B cell (primary cell): ENCODE measurements around the gene PCSK6. TPM values are rescaled to one million over a fixed set of nuclear protein-coding genes. Genes with fewer than 3 reads are reported as not detected.

Source experiments
- ATAC-seq: fragments of 200-7000 bp; cut with Tn5 transposase; one replicate; pipeline ENCODE4 v1.10.0; 2021; ENCODE audit warnings: low read depth, mild to moderate bottlenecking, moderate number of reproducible peaks, moderate library complexity
- CTCF ChIA-PET: fragments of 350-600 bp; sonication (Branson Sonifier 250); formaldehyde crosslinking; loops from one replicate; lab custom pipeline; 2021; ENCODE audit warnings: antibody characterized with exemption, inconsistent platforms; lab: Charles Lee
- POLR2A ChIA-PET: fragments of 350-600 bp; sonication (Branson Sonifier 250); formaldehyde crosslinking; loops from one replicate; lab custom pipeline; 2021; ENCODE audit warnings: antibody characterized with exemption; lab: Charles Lee
- DNase-seq: peaks from one replicate; pipeline ENCODE4 v3.0.0; 2013
- H2AFZ ChIP-seq: 2 replicates; pipeline ENCODE4 v1.6.1; 2012; ENCODE audit warnings: mild to moderate bottlenecking, low read depth, low read length; ENCODE audit not compliant: insufficient read depth, poor library complexity, severe bottlenecking
- H3K27ac ChIP-seq, 2 donors: 1 replicate in 1 of 2; 2 replicates in 1 of 2; pipeline ENCODE4 v1.5.1; 2012 to 2013; ENCODE audit warnings: low read length in 2 of 2, mild to moderate bottlenecking in 2 of 2, moderate library complexity in 1 of 2
- H3K27me3 ChIP-seq, 4 experiments: fragments of 200-600 bp in 1 of 4; sonication (generic) in 1 of 4; replicated peaks in 1 of 4; 1 replicate in 2 of 4; 2 replicates in 2 of 4; pipeline versions ENCODE4 v1.6.1 to v1.7.0; 2013 to 2016; ENCODE audit warnings: low read length in 3 of 4, mild to moderate bottlenecking in 2 of 4, mixed read lengths in 1 of 4, moderate library complexity in 1 of 4; ENCODE audit not compliant: insufficient read depth in 4 of 4, control insufficient read depth in 3 of 4; ENCODE audit errors: control extremely low read depth in 1 of 4
- H3K36me3 ChIP-seq, 2 experiments: replicated peaks in 1 of 2; 1 replicate in 1 of 2; 2 replicates in 1 of 2; pipeline versions ENCODE4 v1.6.1 to v1.7.1; 2013; ENCODE audit warnings: low read length in 1 of 2; ENCODE audit not compliant: insufficient read depth in 2 of 2, control insufficient read depth in 1 of 2; ENCODE audit errors: control extremely low read depth in 1 of 2, extremely low read depth in 1 of 2
- H3K4me1 ChIP-seq, 2 donors: fragments of 200-600 bp in 1 of 2; sonication (generic) in 1 of 2; 1 replicate in 1 of 2; 2 replicates in 1 of 2; pipeline versions ENCODE4 v1.5.1 to v1.6.1; 2013 to 2017; ENCODE audit warnings: low read length in 2 of 2; ENCODE audit not compliant: control insufficient read depth in 2 of 2, insufficient read depth in 2 of 2
- H3K4me2 ChIP-seq: replicated peaks from 2 replicates; pipeline ENCODE3; 2012; ENCODE audit warnings: mild to moderate bottlenecking, low read depth, low read length; ENCODE audit not compliant: poor library complexity, severe bottlenecking
- H3K4me3 ChIP-seq, 5 experiments: fragments of 200-600 bp in 1 of 5; sonication (generic) in 1 of 5; 1 replicate in 3 of 5; 2 replicates in 2 of 5; pipeline versions ENCODE4 v1.5.1 to v1.7.0; 2011 to 2016; ENCODE audit warnings: low read length in 4 of 5, mild to moderate bottlenecking in 4 of 5, low read depth in 2 of 5, control low read depth in 1 of 5, moderate library complexity in 1 of 5; ENCODE audit not compliant: insufficient read depth in 1 of 5; ENCODE audit errors: control extremely low read depth in 1 of 5, extremely low read depth in 1 of 5
- H3K79me2 ChIP-seq: fragments of 200-600 bp; sonication (generic); one replicate; pipeline ENCODE4 v1.6.0; 2016; ENCODE audit warnings: low read length; ENCODE audit not compliant: control insufficient read depth, insufficient read depth
- H3K9ac ChIP-seq: fragments of 200-600 bp; sonication (generic); 2 replicates; pipeline ENCODE4 v1.6.1; 2017; ENCODE audit warnings: mild to moderate bottlenecking, low read length, moderate library complexity
- H3K9me3 ChIP-seq, 3 donors: one replicate each; pipeline versions ENCODE4 v1.6.1 to v1.7.1; 2013; ENCODE audit warnings: low read length in 2 of 3; ENCODE audit not compliant: control insufficient read depth in 2 of 3, insufficient read depth in 1 of 3; ENCODE audit errors: control extremely low read depth in 1 of 3
- H4K20me1 ChIP-seq: 2 replicates; pipeline ENCODE4 v1.6.0; 2012; ENCODE audit warnings: mild to moderate bottlenecking, low read length; ENCODE audit not compliant: insufficient read depth, control insufficient read depth, poor library complexity, severe bottlenecking
- H3K27ac Mint-ChIP-seq: one replicate; pipeline ENCODE4 v1.8.0; 2021; ENCODE audit warnings: mixed read lengths
- H3K27me3 Mint-ChIP-seq: one replicate; pipeline ENCODE4 v1.8.0; 2021; ENCODE audit warnings: mixed read lengths
- H3K4me1 Mint-ChIP-seq: one replicate; pipeline ENCODE4 v1.8.0; 2021; ENCODE audit warnings: mixed read lengths
- H3K4me3 Mint-ChIP-seq: one replicate; pipeline ENCODE4 v1.8.0; 2021; ENCODE audit warnings: mixed read lengths
- H3K9me3 Mint-ChIP-seq: one replicate; pipeline ENCODE4 v1.8.0; 2022; ENCODE audit warnings: mixed read lengths; ENCODE audit not compliant: insufficient read depth
- CTCF ChIP-seq: fragments of 200-600 bp; IDR thresholded peaks from one replicate; pipeline ENCODE4 v1.8.0; 2022; ENCODE audit warnings: antibody characterized with exemption, mild to moderate bottlenecking
- EZH2 ChIP-seq: IDR thresholded peaks from 2 replicates; pipeline ENCODE4 v1.6.1; 2012; ENCODE audit warnings: borderline replicate concordance, low read depth, mild to moderate bottlenecking, moderate library complexity, low read length; ENCODE audit not compliant: insufficient read depth, poor library complexity, severe bottlenecking
- WGBS: methylation state at CpG from one replicate; pipeline ENCODE4 v1.1.5; 2013; ENCODE audit warnings: missing lambda C conversion rate; ENCODE audit not compliant: insufficient coverage; 5-methylcytosine and 5-hydroxymethylcytosine counted together
- intact Hi-C: fragments of 100-400 bp; cut with micrococcal nuclease; formaldehyde crosslinking; loops from one replicate; pipeline ENCODE4 v1.10.0; 2022
- polyA plus RNA-seq: library from polyadenylated mRNA; depleted of rRNA; stranded (reverse); fragments of >200 nt; gene quantifications from 2 replicates; pipeline ENCODE4 v1.2.3, GENCODE V29; 2012
- total RNA-seq, 2 donors: library from RNA; stranded (reverse); fragments of 120-200 nt in 1 of 2; gene quantifications; 1 replicate in 1 of 2; 2 replicates in 1 of 2; pipeline versions ENCODE4 v1.2.3 to v1.2.4, GENCODE V29; 2013 to 2022

Gene PCSK6
- total and polyA plus RNA-seq, 2 donors (not counting 1 experiment from before 2014, with no cell fraction given), result 0.66 to 1.6 TPM

- no peak overlapping the region for H3K4me2 ChIP-seq
- no peaks in the 10 kb centered on the region for H3K27me3 ChIP-seq
- Mint-ChIP-seq H3K27me3 (peaks cover 21% of the 10 kb centered on the region), H3K4me1 (no peaks in the 10 kb centered on the region), H3K4me3 (no peak overlapping the region), H3K27ac (no peak overlapping the region), H3K9me3 (no peaks in the 10 kb centered on the region)
- DNase-seq (no peak), ATAC-seq (no peak)
- H3K79me2 ChIP-seq, result no peaks in the 10 kb centered on the region
- no peak overlapping the region for H3K4me3 ChIP-seq
- no peak overlapping the region for H3K27ac ChIP-seq
- POLR2A ChIA-PET, result no interaction called here
- WGBS, result 86% methylated on average over 15 of the region's 20 CpGs
- intact Hi-C loops, result no loop called here
- no peak overlapping the region for H3K9ac ChIP-seq
- no peaks in the 10 kb centered on the region for H3K36me3 ChIP-seq
- H3K9me3 ChIP-seq, result peaks cover 0 to 3% (median 0%) of the 10 kb centered on the region in 3 donors
- TF ChIP-seq CTCF (no peak), EZH2 (no peak)
- CTCF ChIA-PET, result no interaction called here
- H2AFZ ChIP-seq, result no peak overlapping the region
- H4K20me1 ChIP-seq, result no peaks in the 10 kb centered on the region
- no peaks in the 10 kb centered on the region for H3K4me1 ChIP-seq
Observed at GRCh38 chr15:101427606-101428487, 61.7 kb downstream of the PCSK6 start.

- Histone ChIP-seq H3K79me2 (no peaks in the 10 kb centered on the region), H4K20me1 (no peaks in the 10 kb centered on the region), H3K4me1 (no peaks in the 10 kb centered on the region), H3K4me2 (no peak overlapping the region), H3K9ac (no peak overlapping the region), H3K36me3 (no peaks in the 10 kb centered on the region), H3K4me3 (no peak overlapping the region), H2AFZ (no peak overlapping the region), H3K9me3 (peaks cover 0 to 12% (median 2%) of the 10 kb centered on the region in 3 donors), H3K27me3 (peaks cover 0 to 2% (median 0%) of the 10 kb centered on the region in 4 experiments), H3K27ac (no peak overlapping the region)
- intact Hi-C loops, result no loop called here
- Mint-ChIP-seq H3K27ac (no peak overlapping the region), H3K27me3 (peaks cover 17% of the 10 kb centered on the region), H3K4me1 (no peaks in the 10 kb centered on the region), H3K4me3 (no peak overlapping the region), H3K9me3 (no peaks in the 10 kb centered on the region)
- ATAC-seq, result no peak
- WGBS, result 79% methylated on average over 15 of the region's 17 CpGs
- ChIA-PET CTCF (no interaction called here), POLR2A (no interaction called here)
- TF ChIP-seq CTCF (no peak), EZH2 (no peak)
- no peak for DNase-seq
Observed at GRCh38 chr15:101426761-101427333, 62.7 kb downstream of the PCSK6 start.
